Forelimb muscle (tissue), 1 donor: ENCODE data around the gene BRMS1L. TPM values are rescaled to one million over a fixed set of nuclear protein-coding genes. Genes with fewer than 3 reads are reported as not detected.
A peak's percentile ranks its signal among the peaks of the same experiment; 100 is the strongest.
"Not testable (repeated sequence)": the region's sequence is repeated elsewhere in the genome, so short reads cannot be mapped to it uniquely, and the experiment has no call there.

Experiments used
- DNase-seq: peaks from one replicate; pipeline ENCODE4 v3.0.0-alpha.2; 2013; ENCODE audit warnings: low read depth
- polyA plus RNA-seq: library from polyadenylated mRNA; unstranded; fragments of 120-200 nt; gene quantifications from one replicate; pipeline ENCODE4 v1.2.1, GENCODE V29; 2013; ENCODE audit not compliant: insufficient read length

The BRMS1L gene, protein sequence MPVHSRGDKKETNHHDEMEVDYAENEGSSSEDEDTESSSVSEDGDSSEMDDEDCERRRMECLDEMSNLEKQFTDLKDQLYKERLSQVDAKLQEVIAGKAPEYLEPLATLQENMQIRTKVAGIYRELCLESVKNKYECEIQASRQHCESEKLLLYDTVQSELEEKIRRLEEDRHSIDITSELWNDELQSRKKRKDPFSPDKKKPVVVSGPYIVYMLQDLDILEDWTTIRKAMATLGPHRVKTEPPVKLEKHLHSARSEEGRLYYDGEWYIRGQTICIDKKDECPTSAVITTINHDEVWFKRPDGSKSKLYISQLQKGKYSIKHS
- polyA plus RNA-seq, result 21.5 TPM

DNA sequence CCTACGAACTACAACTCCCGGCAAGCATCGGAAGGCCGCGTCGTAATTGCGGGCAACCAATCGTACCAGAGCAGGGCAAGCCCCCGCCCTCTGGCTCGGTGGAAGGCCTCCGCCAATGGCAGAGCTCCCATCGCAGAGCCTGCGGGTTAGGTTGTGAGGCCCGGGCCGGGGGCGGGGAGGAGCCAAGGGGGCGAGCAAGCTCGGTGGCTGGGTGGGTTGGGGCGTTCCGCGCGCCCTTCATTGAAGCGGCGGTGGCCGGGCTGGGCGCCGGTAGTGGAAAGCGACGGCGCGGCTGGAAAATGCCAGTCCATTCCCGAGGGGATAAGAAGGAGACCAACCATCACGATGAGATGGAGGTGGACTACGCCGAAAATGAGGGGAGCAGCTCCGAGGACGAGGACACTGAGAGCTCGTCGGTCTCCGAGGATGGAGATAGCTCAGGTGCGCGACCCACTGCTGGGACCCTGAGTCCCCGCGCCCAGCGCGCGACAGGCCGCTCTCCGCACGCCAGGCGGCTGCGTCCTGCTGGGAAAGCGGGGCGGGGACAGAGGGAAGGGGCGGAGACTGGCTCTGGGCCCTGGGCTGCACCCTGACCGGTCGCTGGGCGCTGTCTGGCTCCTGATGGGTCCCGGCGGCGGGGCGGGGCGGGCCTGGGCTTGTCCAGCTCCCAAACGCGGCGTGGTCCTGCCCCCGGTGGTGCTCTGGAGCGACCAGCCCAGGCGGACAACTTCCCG is at the start of gene BRMS1L:
Gene BRMS1L (plus strand): TSS at position 121 of the 734 bp plus-strand sequence. CDS start 179 bp downstream, at position 300.
- peak; percentile 98 for DNase-seq

GRCh38 chr14:35776823-35777222 is 49.3 kb upstream of the BRMS1L start:
- DNase-seq, result no peak

DNA sequence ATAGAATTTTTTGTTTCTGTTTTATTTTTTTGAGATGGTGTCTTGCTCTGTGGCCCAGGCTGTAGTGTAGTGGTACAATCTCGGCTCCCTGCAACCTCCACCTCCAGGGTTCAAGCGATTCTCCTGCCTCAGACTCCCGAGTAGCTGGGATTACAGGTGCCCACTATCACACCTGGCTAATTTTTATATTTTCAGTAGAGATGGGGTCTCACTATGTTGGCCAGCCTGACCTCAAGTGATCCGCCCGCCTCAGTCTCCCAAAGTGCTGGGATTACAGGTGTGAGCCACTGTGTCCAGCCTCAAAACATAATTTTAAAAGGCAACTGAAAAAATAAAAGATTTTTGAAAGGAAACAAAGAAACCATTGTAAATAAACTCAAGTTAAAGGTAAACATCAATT is 48.6 kb upstream of the BRMS1L start:
- DNase-seq, result not testable (repeated sequence)

DNA sequence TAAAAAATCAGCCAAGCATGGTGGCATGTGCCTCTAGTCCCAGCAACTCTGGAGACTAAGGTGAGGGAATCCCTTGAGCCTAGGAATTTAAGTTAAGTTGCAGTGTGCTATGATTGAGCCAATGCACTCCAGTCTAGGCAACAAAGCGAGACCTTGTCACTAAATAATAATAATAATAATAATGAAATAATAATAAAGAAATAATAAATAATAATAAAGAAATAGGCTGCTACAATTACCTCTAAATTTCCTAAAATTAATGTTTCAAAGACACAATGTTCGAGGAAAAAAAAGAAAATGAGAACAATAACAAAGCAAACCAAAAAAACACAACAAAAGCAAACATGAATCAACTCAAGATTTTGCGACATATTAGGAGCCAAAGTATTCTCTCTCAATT is 46.8 kb upstream of the BRMS1L start:
- DNase-seq, result no peak

DNA sequence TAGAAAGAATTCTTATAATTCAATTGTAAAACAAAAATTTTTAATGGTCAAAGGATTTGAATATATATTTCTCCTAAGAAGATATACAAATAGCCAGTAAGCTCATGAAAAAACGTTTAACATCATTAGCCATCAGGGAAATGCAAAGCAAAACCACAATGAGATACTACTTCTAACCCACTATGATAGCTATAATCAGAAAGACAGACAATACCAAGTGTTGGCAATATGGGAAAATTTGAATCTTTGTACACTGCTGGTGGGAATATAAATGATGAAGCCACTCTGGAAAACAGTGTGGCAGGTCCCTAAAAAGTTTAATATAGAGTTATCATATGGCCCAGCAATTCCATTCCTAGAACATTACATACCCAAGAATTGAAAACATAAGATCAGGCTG is 42.4 kb upstream of the BRMS1L start:
- no peak for DNase-seq

DNA sequence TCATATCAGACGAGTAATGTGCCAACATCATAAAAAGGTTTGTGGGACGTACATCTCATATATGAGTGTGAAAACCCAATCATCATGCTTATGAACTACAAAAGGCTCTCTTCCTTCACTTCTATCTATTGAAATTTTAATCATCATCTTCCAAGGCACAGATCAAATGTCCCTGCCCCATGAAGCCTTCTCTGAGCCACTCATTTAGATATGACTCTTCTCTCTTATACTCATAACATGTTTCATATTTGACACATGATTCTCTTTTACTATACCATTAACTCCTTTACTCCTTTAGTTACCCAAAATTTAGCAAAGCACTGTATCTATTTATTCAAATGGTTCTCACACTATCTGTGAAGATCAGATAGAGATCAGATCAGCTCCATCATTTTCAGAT is 39.3 kb upstream of the BRMS1L start:
- no peak for DNase-seq

- DNase-seq, result no peak
Observed at GRCh38 chr14:35789651-35790050, 36.5 kb upstream of the BRMS1L start.

DNA sequence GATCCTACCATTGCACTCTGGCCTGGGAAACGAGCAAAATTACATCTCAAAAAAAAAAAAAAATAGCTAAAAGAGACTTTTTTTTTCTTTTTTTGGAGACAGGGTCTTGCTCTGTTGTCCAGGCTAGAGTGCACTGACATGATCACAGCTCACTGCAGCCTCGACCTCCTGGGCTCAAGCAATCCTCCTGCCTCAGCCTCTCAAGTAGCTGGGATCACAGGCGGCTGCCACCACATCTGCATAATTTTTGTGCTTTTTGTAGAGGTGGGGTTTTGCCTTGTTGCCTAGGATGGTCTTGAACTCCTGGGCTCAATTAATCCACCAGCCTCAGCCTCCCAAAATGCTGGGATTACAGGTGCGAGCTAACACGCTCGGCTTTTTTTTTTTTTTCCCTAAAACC is 28.3 kb upstream of the BRMS1L start:
- DNase-seq, result no peak

- no peak for DNase-seq
Observed at GRCh38 chr14:35806006-35806907, 19.9 kb upstream of the BRMS1L start.

DNA sequence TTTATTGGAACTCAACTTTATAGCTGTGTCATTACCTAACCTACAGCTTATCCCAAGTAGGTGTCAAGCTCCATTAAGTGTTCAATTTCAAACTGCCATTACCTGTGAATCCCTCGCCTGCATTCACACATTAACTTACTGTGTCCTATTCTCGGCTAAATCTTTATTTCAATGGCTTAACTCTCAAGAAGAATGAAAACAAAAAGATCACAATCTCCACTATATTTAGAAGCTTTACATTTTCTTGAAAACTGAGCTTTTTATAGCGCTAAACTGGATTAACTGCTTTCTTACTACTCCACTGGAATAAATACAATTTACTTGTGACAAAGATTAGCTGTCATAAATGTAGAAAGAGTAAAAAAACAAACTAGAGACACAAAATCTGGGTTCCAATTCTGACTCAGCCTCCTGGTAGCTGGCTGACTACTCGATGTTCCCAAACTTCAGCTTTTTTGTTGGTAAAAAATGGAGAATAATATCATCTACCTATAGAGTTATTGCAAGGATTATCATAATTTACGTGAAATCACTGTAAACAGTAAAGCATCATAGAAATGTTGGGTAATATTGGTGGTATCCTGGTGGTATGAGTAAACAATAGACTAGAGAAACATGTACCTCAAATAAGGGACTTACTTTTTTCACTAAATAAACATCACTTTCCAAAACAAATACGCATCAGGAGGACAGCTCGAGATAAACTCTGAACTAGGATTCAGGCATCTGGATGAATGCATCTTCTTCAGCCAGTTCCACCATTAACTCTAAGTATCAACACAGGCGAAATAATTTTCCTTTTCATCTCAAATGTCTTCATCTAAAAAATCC is 18.8 kb upstream of the BRMS1L start:
- DNase-seq, result no peak

- DNase-seq, result no peak
Observed at GRCh38 chr14:35808076-35808637, 18.0 kb upstream of the BRMS1L start.

DNA sequence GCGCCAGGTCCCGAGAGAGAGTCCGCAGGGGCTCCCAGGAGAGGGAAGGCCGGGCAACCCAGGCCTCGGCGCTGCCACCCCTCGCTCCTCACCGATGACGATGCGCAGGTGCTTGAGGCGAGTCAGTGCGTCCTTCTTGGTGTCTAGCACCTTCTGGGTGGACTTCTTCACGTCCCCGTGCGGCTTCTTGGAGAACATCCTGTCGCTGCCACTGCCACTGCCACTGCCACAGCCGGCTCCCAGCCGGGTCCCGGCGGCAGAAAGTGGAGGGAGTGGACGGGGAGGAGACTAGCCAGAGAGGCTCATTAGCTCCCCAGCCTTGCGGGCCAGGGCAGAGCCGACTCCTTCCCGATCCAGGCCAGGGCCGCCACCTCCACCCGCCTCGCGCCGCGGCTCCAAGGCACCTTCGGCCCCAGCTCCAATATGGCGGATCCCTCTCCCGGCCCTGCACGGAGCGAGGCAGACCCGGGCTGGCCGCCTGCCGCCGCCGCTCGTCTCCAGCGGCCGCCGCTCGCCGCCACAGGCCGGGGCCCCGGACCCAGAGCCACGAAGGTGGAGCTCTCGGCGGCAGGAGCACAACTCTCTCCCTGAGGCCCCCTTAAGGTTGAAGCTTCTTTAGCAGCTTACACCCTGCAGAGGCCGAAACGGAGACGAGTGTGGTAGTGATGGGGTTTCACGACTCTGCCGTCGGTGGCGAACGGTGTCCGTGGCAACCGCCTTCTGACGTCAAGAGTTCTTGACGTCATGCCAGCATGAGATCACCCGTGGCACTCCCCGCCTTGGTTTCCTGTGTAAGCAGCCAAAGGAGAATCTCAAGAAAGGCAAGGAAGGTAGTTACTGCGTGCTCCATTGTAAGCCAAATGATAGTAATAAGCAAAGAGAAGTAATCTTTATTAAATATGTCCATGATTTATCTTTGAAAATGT is 17.2 kb upstream of the BRMS1L start, which contains the start of gene RALGAPA1:
Gene RALGAPA1 (minus strand): TSS at position 658 of the 926 bp plus-strand sequence. CDS start 460 bp downstream, at position 198.
- DNase-seq, result peak; percentile 96

DNA sequence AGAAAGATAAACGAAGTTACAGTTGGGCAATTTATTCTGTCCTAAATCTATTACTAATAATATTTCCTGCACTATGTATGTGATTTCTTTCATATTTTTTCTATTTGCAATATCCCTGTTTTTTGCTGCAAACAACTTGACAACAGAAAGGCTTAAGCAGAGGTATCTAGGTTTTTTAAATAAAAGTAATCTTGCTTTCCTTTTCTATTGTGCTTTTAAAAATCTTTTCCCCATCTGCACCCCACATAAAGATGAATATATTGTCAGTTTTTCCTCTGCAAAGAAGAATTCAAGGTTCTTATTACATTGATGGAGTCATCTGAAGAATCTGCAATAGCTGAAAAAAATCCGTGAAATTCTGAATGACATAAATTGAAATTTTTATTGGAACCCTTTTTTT is 16.5 kb upstream of the BRMS1L start:
- no peak for DNase-seq

DNA sequence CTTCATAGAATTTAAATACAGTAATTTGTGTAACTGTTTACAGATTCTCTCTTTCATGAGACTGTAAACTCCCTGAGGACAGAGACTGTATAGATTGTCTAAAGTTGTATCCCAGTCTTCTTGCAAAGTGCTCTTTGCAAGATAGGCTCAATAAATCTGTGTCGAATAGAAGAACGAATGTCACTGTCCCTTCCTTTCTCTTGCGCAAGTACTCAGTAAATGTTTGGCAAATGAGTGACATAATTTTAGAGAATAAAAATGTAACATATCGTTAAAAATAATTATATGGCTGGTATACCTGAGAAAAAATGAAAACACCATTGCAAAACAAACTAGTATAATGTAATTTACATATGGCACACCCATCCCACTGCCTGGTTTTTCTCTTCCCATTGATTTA is 15.2 kb upstream of the BRMS1L start:
- DNase-seq, result no peak

GRCh38 chr14:35814371-35815005 is 11.7 kb upstream of the BRMS1L start:
- DNase-seq, result no peak

DNA sequence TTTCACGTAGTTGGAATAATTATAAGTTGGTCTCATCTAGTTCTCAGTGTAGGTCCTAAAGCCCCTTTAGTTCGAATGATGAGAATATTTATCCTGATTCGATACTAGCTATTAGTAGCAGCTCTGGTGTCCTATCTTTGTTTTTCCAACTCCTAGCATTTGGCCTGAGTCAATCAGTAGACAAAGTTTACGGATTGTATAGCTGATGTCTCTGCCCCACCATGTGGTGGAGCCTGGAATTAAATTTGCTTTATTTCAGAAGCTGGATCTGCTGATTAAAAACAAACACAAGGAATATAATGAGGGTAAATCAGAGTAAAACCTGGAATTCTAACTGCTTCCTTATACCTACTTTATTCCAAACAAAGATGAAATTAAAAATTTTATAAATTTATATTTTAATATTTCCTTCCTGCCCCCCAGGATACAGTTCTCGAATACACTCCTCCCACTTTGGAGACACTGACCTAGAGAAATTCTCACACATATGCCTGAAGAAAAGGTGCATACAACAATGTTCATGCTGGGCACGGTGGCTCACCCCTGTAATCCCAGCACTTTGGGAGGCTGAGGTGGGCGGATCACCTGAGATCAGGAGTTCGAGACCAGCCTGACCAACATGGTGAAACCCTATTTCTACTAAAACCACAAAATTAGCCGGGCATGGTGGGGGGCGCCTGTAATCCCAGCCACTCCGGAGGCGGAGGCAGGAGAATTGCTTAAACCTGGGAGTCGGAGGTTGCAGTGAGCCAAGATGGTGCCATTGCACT is 7.6 kb upstream of the BRMS1L start:
- DNase-seq, result no peak

DNA sequence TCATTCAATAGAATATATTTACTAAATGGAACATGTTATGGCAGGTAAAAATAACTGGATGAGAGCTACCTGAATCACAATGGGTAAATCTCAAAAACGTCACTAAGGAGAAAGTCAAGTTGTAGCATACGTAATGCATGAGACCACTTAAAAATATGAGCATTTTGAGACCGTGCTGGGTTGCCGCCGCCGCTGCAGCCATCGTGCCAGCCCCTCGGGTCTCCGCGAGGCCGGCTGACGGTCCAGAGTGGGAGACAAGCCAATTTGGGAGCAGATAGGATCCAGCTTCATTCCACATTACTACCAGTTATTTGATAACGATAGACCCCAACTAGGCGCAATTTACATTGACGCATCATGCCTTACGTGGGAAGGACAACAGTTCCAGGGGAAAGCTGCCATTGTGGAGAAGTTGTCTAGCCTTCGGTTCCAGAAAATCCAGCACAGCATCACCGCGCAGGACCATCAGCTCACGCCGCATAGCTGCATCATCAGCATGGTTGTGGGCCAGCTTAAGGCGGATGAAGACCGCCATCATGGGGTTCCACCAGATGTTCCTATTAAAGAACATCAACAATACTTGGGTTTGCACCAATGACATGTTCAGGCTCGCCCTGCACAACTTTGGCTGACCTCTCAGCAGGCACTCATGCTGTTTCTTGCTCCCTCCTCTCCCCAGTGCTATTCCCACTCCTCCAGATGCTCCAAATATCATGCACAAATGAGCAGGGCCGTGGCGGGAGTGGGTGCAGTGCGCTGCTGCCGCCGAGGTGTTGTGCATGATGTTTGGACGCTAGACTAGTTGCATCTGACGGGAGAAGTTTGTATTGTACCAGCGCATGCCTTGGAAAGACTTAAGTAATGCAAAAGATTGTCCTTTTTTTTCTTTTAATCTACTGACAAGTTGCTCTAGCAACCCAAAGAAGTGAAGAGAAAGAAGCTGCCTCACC is 6.3 kb upstream of the BRMS1L start:
- DNase-seq, result no peak
